GM12878 (cell line): Measurements from ENCODE around the gene GYG1.

Source experiments
- CBFB ChIP-seq: IDR thresholded peaks from 2 replicates; pipeline ENCODE4 v1.6.1; 2016; ENCODE audit warnings: antibody characterized with exemption, low read depth
- EP300 ChIP-seq, 2 experiments: fragments of 150-350 bp in 1 of 2; IDR thresholded peaks; 2 replicates each; pipeline ENCODE4 v1.6.1; 2011 to 2012; ENCODE audit warnings: low read depth in 2 of 2, low read length in 2 of 2, borderline replicate concordance in 1 of 2, improper control_type of control experiment in 1 of 2, inconsistent platforms in 1 of 2; ENCODE audit not compliant: control insufficient read depth in 1 of 2
- JUND ChIP-seq: IDR thresholded peaks from 2 replicates; pipeline ENCODE4 v1.6.1; 2012; ENCODE audit warnings: low read depth, mild to moderate bottlenecking, low read length, improper control_type of control experiment, moderate library complexity
- NBN ChIP-seq: fragments of 450-650 bp; IDR thresholded peaks from 2 replicates; pipeline ENCODE4 v1.6.1; 2016
- POLR2A ChIP-seq: IDR thresholded peaks from 2 replicates; pipeline ENCODE4 v1.6.1; 2011; ENCODE audit warnings: low read depth, mild to moderate bottlenecking, low read length
- POLR2AphosphoS5 ChIP-seq: IDR thresholded peaks from 2 replicates; pipeline ENCODE4 v1.6.1; 2011; ENCODE audit warnings: mild to moderate bottlenecking, low read length, inconsistent platforms
- RAD21 ChIP-seq: IDR thresholded peaks from 2 replicates; pipeline ENCODE4 v1.6.1; 2011; ENCODE audit warnings: mild to moderate bottlenecking, low read depth, low read length, moderate library complexity; ENCODE audit not compliant: insufficient read depth
- SMAD5 ChIP-seq: IDR thresholded peaks from 2 replicates; pipeline ENCODE4 v1.6.1; 2016; ENCODE audit warnings: antibody characterized with exemption, low read depth
- TAF1 ChIP-seq: IDR thresholded peaks from 2 replicates; pipeline ENCODE4 v1.6.1; 2011; ENCODE audit warnings: mild to moderate bottlenecking, low read depth, low read length, borderline replicate concordance
- TBL1XR1 ChIP-seq: IDR thresholded peaks from 2 replicates; pipeline ENCODE4 v1.6.1; 2012; ENCODE audit warnings: low read depth, low read length, improper control_type of control experiment
- YY1 ChIP-seq: IDR thresholded peaks from 2 replicates; pipeline ENCODE4 v1.6.1; 2011; ENCODE audit warnings: low read depth, mild to moderate bottlenecking, low read length
- TF ChIP-seq, protein P1 (sequence below), 3 experiments: IDR thresholded peaks in 2 of 3; conservative IDR thresholded peaks in 1 of 3; 2 replicates each; pipeline ENCODE4 v1.5.1; 2011; ENCODE audit warnings: low read depth in 3 of 3, low read length in 3 of 3, mild to moderate bottlenecking in 3 of 3, control low read depth in 2 of 3, moderate library complexity in 2 of 3, inconsistent platforms in 1 of 3, mixed read lengths in 1 of 3; ENCODE audit not compliant: control insufficient read depth in 2 of 3, insufficient read depth in 1 of 3; ENCODE audit errors: extremely low read depth in 1 of 3
- TF ChIP-seq, protein P2 (sequence below): IDR thresholded peaks from 2 replicates; pipeline ENCODE4 v1.6.1; 2011; ENCODE audit warnings: low read depth, low read length, improper control_type of control experiment, borderline replicate concordance
- TF ChIP-seq, protein P3 (sequence below): IDR thresholded peaks from 2 replicates; pipeline ENCODE4 v1.6.1; 2012; ENCODE audit warnings: improper control_type of control experiment, low read depth, low read length; ENCODE audit not compliant: insufficient replicate concordance

DNA sequence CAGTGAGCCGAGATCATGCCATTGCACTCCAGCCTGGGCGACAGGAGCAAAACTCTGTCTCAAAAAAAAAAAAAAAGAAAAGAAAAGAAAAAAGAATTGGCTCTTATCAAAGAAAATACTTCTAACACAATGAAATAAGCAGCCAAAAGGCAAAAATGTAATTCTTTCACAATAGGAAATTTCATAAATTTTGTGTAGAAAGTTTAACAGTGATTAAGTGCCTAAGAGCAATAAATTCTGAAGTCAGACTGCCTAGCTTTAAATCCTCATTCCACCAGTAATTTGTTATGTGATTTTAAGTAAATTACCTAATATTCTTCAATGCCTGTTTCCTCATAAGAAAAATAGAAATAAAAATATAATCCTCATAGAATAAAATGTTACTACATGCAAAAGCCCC, 70.4 kb downstream of the GYG1 start:
- TF ChIP-seq, protein P1, sequence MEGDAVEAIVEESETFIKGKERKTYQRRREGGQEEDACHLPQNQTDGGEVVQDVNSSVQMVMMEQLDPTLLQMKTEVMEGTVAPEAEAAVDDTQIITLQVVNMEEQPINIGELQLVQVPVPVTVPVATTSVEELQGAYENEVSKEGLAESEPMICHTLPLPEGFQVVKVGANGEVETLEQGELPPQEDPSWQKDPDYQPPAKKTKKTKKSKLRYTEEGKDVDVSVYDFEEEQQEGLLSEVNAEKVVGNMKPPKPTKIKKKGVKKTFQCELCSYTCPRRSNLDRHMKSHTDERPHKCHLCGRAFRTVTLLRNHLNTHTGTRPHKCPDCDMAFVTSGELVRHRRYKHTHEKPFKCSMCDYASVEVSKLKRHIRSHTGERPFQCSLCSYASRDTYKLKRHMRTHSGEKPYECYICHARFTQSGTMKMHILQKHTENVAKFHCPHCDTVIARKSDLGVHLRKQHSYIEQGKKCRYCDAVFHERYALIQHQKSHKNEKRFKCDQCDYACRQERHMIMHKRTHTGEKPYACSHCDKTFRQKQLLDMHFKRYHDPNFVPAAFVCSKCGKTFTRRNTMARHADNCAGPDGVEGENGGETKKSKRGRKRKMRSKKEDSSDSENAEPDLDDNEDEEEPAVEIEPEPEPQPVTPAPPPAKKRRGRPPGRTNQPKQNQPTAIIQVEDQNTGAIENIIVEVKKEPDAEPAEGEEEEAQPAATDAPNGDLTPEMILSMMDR (IDR thresholded peaks at IDR 0.05 in 2 of 3, conservative IDR thresholded peaks at IDR 0.05 in 1 of 3; ENCODE audit: control insufficient read depth in 2 of 3, extremely low read depth in 1 of 3, insufficient read depth in 1 of 3, low read depth in 3 of 3, low read length in 3 of 3): no peak
- TF ChIP-seq TAF1: no peak
- no peak for TF ChIP-seq EP300 (IDR thresholded peaks at IDR 0.05; ENCODE audit: borderline replicate concordance in 1 of 2, control insufficient read depth in 1 of 2, low read depth in 2 of 2, low read length in 2 of 2)
- TF ChIP-seq SMAD5: no peak
- no peak for TF ChIP-seq NBN
- no peak for TF ChIP-seq POLR2A
- no peak for TF ChIP-seq CBFB
- no peak for TF ChIP-seq YY1
- TF ChIP-seq, protein P2, sequence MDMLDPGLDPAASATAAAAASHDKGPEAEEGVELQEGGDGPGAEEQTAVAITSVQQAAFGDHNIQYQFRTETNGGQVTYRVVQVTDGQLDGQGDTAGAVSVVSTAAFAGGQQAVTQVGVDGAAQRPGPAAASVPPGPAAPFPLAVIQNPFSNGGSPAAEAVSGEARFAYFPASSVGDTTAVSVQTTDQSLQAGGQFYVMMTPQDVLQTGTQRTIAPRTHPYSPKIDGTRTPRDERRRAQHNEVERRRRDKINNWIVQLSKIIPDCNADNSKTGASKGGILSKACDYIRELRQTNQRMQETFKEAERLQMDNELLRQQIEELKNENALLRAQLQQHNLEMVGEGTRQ: no peak
- no peak for TF ChIP-seq JUND
- no peak for TF ChIP-seq TBL1XR1
- TF ChIP-seq, protein P3, sequence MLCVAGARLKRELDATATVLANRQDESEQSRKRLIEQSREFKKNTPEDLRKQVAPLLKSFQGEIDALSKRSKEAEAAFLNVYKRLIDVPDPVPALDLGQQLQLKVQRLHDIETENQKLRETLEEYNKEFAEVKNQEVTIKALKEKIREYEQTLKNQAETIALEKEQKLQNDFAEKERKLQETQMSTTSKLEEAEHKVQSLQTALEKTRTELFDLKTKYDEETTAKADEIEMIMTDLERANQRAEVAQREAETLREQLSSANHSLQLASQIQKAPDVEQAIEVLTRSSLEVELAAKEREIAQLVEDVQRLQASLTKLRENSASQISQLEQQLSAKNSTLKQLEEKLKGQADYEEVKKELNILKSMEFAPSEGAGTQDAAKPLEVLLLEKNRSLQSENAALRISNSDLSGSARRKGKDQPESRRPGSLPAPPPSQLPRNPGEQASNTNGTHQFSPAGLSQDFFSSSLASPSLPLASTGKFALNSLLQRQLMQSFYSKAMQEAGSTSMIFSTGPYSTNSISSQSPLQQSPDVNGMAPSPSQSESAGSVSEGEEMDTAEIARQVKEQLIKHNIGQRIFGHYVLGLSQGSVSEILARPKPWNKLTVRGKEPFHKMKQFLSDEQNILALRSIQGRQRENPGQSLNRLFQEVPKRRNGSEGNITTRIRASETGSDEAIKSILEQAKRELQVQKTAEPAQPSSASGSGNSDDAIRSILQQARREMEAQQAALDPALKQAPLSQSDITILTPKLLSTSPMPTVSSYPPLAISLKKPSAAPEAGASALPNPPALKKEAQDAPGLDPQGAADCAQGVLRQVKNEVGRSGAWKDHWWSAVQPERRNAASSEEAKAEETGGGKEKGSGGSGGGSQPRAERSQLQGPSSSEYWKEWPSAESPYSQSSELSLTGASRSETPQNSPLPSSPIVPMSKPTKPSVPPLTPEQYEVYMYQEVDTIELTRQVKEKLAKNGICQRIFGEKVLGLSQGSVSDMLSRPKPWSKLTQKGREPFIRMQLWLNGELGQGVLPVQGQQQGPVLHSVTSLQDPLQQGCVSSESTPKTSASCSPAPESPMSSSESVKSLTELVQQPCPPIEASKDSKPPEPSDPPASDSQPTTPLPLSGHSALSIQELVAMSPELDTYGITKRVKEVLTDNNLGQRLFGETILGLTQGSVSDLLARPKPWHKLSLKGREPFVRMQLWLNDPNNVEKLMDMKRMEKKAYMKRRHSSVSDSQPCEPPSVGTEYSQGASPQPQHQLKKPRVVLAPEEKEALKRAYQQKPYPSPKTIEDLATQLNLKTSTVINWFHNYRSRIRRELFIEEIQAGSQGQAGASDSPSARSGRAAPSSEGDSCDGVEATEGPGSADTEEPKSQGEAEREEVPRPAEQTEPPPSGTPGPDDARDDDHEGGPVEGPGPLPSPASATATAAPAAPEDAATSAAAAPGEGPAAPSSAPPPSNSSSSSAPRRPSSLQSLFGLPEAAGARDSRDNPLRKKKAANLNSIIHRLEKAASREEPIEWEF: no peak
- TF ChIP-seq POLR2AphosphoS5: no peak
- no peak for TF ChIP-seq RAD21
